Ovary (tissue), 9 donors: ENCODE measurements around the gene TOP3B. TPM values are rescaled to one million over a fixed set of nuclear protein-coding genes. Genes with fewer than 3 reads are reported as not detected.

Experiments used
- DNase-seq, 5 donors: peaks; one replicate each; pipeline ENCODE4 v3.0.0-alpha.2; 2019 to 2020
- H3K27ac ChIP-seq, 2 donors: fragments of 200-600 bp; one replicate each; pipeline versions ENCODE4 v1.5.1 to v1.8.0; 2019 to 2022
- H3K27me3 ChIP-seq: fragments of 200-600 bp; one replicate; pipeline ENCODE4 v1.8.0; 2022
- H3K36me3 ChIP-seq: fragments of 200-600 bp; sonication (generic); one replicate; pipeline ENCODE4 v1.5.1; 2019
- H3K4me1 ChIP-seq: one replicate; pipeline ENCODE4 v1.8.1; 2013; ENCODE audit warnings: mild to moderate bottlenecking, moderate library complexity; ENCODE audit not compliant: insufficient read depth
- H3K4me3 ChIP-seq: fragments of 200-600 bp; sonication (generic); one replicate; pipeline ENCODE4 v1.5.1; 2017
- H3K9me3 ChIP-seq, 2 donors: fragments of 200-600 bp in 1 of 2; sonication (generic) in 1 of 2; one replicate each; pipeline versions ENCODE4 v1.5.1 to v1.8.1; 2013 to 2019; ENCODE audit warnings: mild to moderate bottlenecking in 1 of 2, moderate library complexity in 1 of 2
- EP300 ChIP-seq: sonication (generic); formaldehyde crosslinking; IDR thresholded peaks from one replicate; pipeline ENCODE4 v1.6.1; 2017; ENCODE audit warnings: antibody characterized with exemption
- POLR2A ChIP-seq: fragments of 450-650 bp; IDR thresholded peaks from one replicate; pipeline ENCODE4 v1.6.1; 2017; ENCODE audit warnings: antibody characterized with exemption, mild to moderate bottlenecking, moderate library complexity
- WGBS, 3 donors: extraction: QIAGEN DNeasy Blood & Tissue Kit in 1 of 3; methylation state at CpG; one replicate each; pipeline versions ENCODE4 v1.1.5 to v1.1.7; 2013 to 2017; 5-methylcytosine and 5-hydroxymethylcytosine counted together
- intact Hi-C, 4 donors: fragments of 100-400 bp; cut with DNase I; formaldehyde crosslinking; loops; one replicate each; pipeline versions ENCODE4 v1.11.0 to v1.15.1; 2022 to 2023
- polyA plus RNA-seq, 2 donors: library from polyadenylated mRNA; stranded (reverse); fragments of 200-250 nt in 1 of 2; fragments of 350-450 nt in 1 of 2; fragmentation: Illumina TruSeq in 1 of 2; extraction: RNeasy Lipid Tissue Mini Kit (QIAGEN cat#74804) in 1 of 2; gene quantifications; one replicate each; pipeline ENCODE4 v1.2.3, GENCODE V29; 2013 to 2014
- total RNA-seq, 7 donors: library from RNA; depleted of rRNA in 2 of 7; stranded (reverse); fragments of >200 nt in 2 of 7; fragmentation: NEBNext Ultra II Directional in 3 of 7; extraction: Animal tissue kit (Norgen Biotek cat#: 25700) in 3 of 7; gene quantifications; one replicate each; pipeline versions ENCODE4 v1.1.0 to v1.2.4, GENCODE V29; 2016 to 2023
- TF ChIP-seq, protein P1 (sequence below), 3 donors: fragments of 450-650 bp in 2 of 3; fragments of 200-600 bp in 1 of 3; IDR thresholded peaks; one replicate each; pipeline versions ENCODE4 v1.5.1 to v1.8.0; 2016 to 2022; ENCODE audit warnings: antibody characterized with exemption in 3 of 3, mild to moderate bottlenecking in 1 of 3
- donor health status: DM: no; HTN: no; CAD: no; lungs with moderate emphysema.
- donor health status: DM: no; HTN: no; CAD: no.
- donor health status: Bipolar disorder and iron deficiency.
- donor health status: DM: yes; HTN: yes; CAD: no.
- donor health status: DM: no; HTN: no; CAD: no.
- donor health status: DM: yes; HTN: yes; CAD: no.

Gene TOP3B
- total and polyA plus RNA-seq, 9 donors = 9.1 to 31.5 (median 24.1) TPM

DNA sequence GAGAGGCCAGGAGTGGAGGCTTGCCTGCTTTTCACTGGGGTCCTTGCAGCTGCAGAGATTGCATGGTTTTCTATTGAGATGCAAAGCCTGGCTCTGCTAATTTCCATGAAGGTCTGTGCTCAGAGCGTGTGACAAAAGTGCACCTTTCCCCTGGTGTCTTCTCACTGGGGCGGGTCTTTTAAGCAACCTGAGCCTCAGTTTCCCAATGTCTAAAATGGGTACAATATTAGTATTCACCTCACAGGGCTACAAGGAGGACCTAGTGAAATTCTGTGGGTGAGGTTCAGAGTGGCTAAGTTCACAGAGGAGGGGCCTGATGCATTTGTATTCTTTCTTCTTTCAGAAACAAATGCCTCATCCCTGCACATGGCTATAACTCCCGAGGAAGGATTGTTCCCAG lies 50.2 kb downstream of the TOP3B start:
- H3K36me3 ChIP-seq = no peaks in the 10 kb centered on the region
- no peak overlapping the region for H3K4me3 ChIP-seq
- intact Hi-C loops = no loop called here
- H3K4me1 ChIP-seq = peaks cover 7% of the 10 kb centered on the region
- no peaks in the 10 kb centered on the region for H3K9me3 ChIP-seq
- H3K27me3 ChIP-seq = no peaks in the 10 kb centered on the region
- 93 to 96% (median 94%) methylated on average over 3 of the region's 3 CpGs for WGBS, 3 donors
- H3K27ac ChIP-seq = no peak overlapping the region
- TF ChIP-seq POLR2A (no peak), EP300 (no peak)
- TF ChIP-seq, protein P1, sequence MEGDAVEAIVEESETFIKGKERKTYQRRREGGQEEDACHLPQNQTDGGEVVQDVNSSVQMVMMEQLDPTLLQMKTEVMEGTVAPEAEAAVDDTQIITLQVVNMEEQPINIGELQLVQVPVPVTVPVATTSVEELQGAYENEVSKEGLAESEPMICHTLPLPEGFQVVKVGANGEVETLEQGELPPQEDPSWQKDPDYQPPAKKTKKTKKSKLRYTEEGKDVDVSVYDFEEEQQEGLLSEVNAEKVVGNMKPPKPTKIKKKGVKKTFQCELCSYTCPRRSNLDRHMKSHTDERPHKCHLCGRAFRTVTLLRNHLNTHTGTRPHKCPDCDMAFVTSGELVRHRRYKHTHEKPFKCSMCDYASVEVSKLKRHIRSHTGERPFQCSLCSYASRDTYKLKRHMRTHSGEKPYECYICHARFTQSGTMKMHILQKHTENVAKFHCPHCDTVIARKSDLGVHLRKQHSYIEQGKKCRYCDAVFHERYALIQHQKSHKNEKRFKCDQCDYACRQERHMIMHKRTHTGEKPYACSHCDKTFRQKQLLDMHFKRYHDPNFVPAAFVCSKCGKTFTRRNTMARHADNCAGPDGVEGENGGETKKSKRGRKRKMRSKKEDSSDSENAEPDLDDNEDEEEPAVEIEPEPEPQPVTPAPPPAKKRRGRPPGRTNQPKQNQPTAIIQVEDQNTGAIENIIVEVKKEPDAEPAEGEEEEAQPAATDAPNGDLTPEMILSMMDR (IDR thresholded peaks at IDR 0.05) = no peak
- no peak for DNase-seq

DNA sequence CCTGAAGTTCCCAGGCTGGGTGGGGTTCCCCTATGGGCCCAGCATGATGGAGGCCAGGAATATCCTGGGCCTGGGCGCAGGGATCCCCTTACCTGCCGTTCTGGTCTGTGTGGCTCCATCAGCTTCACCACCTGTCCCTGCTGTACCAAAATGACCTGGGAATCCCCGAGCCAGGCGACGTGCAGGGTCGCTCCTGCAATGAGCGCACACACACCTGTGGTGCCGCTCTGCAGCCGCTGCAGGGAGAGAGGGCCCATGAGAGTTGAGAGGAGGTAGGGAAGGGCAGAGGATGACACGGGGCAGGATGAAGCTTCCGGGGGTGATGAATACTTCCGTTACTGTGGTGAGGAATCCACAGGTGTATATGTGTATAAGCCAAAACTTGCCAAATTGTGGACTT lies 51.5 kb downstream of the TOP3B start:
- Histone ChIP-seq H3K27ac (no peak overlapping the region), H3K4me1 (no peaks in the 10 kb centered on the region), H3K4me3 (no peak overlapping the region), H3K36me3 (no peaks in the 10 kb centered on the region), H3K27me3 (no peaks in the 10 kb centered on the region), H3K9me3 (no peaks in the 10 kb centered on the region)
- TF ChIP-seq, protein P1 (IDR thresholded peaks at IDR 0.05) = no peak
- TF ChIP-seq POLR2A = no peak
- no peak for TF ChIP-seq EP300
- 91 to 97% (median 92%) methylated on average over 12 of the region's 12 CpGs for WGBS, 3 donors
- no peak for DNase-seq
- intact Hi-C loops = no loop called here

DNA sequence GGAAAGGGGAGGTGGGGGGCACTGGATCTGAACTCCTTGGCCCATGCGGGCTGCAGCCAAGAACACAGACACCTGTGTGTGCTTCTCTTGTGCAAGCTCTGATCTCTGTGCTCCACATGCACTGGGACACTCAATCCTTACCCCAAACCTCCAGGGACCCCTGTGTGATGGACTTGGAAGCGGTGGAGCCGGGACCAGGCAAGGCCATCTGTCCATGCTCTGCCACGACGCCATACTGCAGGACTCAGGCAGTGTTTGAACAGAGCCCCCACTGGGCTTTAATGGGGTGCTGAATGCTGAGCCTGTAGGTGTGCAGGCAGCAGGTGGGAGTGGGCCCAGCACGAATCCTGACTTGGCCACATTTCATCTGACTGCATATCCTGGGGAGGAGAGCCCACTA lies 53.3 kb downstream of the TOP3B start:
- Histone ChIP-seq H3K4me1 (no peaks in the 10 kb centered on the region), H3K36me3 (no peaks in the 10 kb centered on the region), H3K9me3 (no peaks in the 10 kb centered on the region), H3K4me3 (no peak overlapping the region), H3K27ac (no peak overlapping the region), H3K27me3 (no peaks in the 10 kb centered on the region)
- DNase-seq = no peak
- TF ChIP-seq, protein P1 (IDR thresholded peaks at IDR 0.05) = no peak
- TF ChIP-seq EP300 (no peak), POLR2A (no peak)
- 86 to 88% (median 87%) methylated on average over 6 of the region's 6 CpGs for WGBS, 3 donors
- intact Hi-C loops = no loop called here

DNA sequence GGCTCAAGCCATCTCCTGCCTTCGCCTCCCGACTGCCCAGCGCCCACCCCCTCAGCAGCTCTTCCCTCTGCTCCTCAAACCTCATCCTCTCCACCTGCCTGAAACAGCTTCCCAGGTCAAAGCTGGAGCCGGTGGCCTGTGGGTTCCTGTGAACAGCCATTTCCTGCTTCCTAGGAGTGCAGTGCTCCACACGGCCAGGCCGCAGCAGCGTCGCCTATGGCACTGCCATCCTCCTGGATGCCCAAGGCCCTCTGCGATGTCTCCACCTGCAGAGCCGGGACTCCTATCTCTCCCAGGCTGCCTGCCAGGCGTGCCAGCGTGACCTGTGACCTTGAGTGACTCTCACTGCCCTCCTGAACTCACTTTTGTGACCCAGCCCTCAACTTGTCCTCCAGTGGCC lies 54.5 kb downstream of the TOP3B start:
- Histone ChIP-seq H3K4me1 (no peaks in the 10 kb centered on the region), H3K27ac (no peak overlapping the region), H3K27me3 (no peaks in the 10 kb centered on the region), H3K9me3 (no peaks in the 10 kb centered on the region), H3K36me3 (no peaks in the 10 kb centered on the region), H3K4me3 (no peak overlapping the region)
- intact Hi-C loops = no loop called here
- no peak for DNase-seq
- WGBS, 3 donors = 78 to 79% (median 79%) methylated on average over 12 of the region's 12 CpGs
- TF ChIP-seq EP300 (no peak), POLR2A (no peak)
- TF ChIP-seq, protein P1 (IDR thresholded peaks at IDR 0.05) = no peak
